K562 (cell line): ENCODE results near the gene BNIP2. TPM values are rescaled to one million over a fixed set of nuclear protein-coding genes. Genes with fewer than 3 reads are reported as not detected.

Experiments used
- ARID1B ChIP-seq: fragments of 450-650 bp; IDR thresholded peaks from 2 replicates; pipeline ENCODE4 v1.6.1; 2016; ENCODE audit warnings: antibody characterized with exemption, mild to moderate bottlenecking, inconsistent platforms
- BCLAF1 ChIP-seq, 2 experiments: fragments of 450-650 bp in 1 of 2; IDR thresholded peaks; 2 replicates each; pipeline ENCODE4 v1.6.1; 2011 to 2017; ENCODE audit warnings: low read depth in 2 of 2, antibody characterized with exemption in 1 of 2, borderline replicate concordance in 1 of 2, low read length in 1 of 2, mild to moderate bottlenecking in 1 of 2, mixed read lengths in 1 of 2; ENCODE audit not compliant: control insufficient read depth in 1 of 2
- ELK1 ChIP-seq: sonication (generic); formaldehyde crosslinking; IDR thresholded peaks from 2 replicates; pipeline ENCODE4 v1.8.1; 2022; ENCODE audit warnings: missing genetic modification reagents
- ETS1 ChIP-seq: conservative IDR thresholded peaks from 2 replicates; pipeline ENCODE4 v1.6.1; 2011; ENCODE audit warnings: low read depth, mild to moderate bottlenecking, low read length; ENCODE audit not compliant: control insufficient read depth
- KAT7 ChIP-seq: sonication (generic); formaldehyde crosslinking; IDR thresholded peaks from 2 replicates; pipeline ENCODE4 v1.8.0; 2022; ENCODE audit warnings: missing genetic modification reagents, mild to moderate bottlenecking, borderline replicate concordance
- MTA1 ChIP-seq: fragments of 450-650 bp; IDR thresholded peaks from 2 replicates; pipeline ENCODE4 v1.6.1; 2017; ENCODE audit warnings: borderline replicate concordance
- PRDM10 ChIP-seq: fragments of 450-650 bp; IDR thresholded peaks from 2 replicates; pipeline ENCODE4 v1.6.1; 2018; ENCODE audit not compliant: partially characterized antibody
- ZNF175 ChIP-seq: fragments of 200-800 bp; sonication (Bioruptor generic); IDR thresholded peaks from 2 replicates; pipeline ENCODE4 v1.6.1; 2016; ENCODE audit warnings: low read depth, mild to moderate bottlenecking, missing genetic modification characterization, missing compliant biosample characterization
- ZNF431 ChIP-seq: sonication (generic); formaldehyde crosslinking; IDR thresholded peaks from 2 replicates; pipeline ENCODE4 v1.8.0; 2022; ENCODE audit warnings: mild to moderate bottlenecking, missing genetic modification reagents
- ZNF583 ChIP-seq: fragments of 250-450 bp; sonication (Bioruptor Pico); IDR thresholded peaks from 2 replicates; pipeline ENCODE4 v1.4.0; 2020
- polyA plus RNA-seq, 8 experiments: library from polyadenylated mRNA; depleted of rRNA in 4 of 8; stranded (reverse) in 5 of 8; unstranded in 3 of 8; fragments of >200 nt; fragmentation: Nextera tagmentation in 2 of 8; fragmentation: Illumina TruSeq in 1 of 8; extraction: Ambion mirVana in 2 of 8; extraction: Trizol in 1 of 8; gene quantifications; 2 replicates each; pipeline versions ENCODE4 v1.2.1 to v1.2.3, GENCODE V29; 2011 to 2014; ENCODE audit warnings: inconsistent platforms in 1 of 8, missing spikeins in 1 of 8
- total RNA-seq, 7 experiments: library from RNA; depleted of rRNA in 6 of 7; stranded (reverse); fragments of >200 nt in 6 of 7; fragmentation: Illumina TruSeq in 2 of 7; extraction: Trizol in 2 of 7; gene quantifications; 2 replicates each; pipeline versions ENCODE4 v1.2.1 to v1.2.3, GENCODE V29; 2011 to 2021; ENCODE audit warnings: low replicate concordance in 1 of 7

The BNIP2 gene
- total and polyA plus RNA-seq, 9 of the 15 experiments (the other 6 are each of a cell fraction or from before 2014, with no cell fraction given) = 19.6 to 88.0 (median 52.5) TPM

GRCh38 chr15:59689626-59690236 is 611 bp upstream of the BNIP2 start (continued):
- no peak for TF ChIP-seq BCLAF1 (IDR thresholded peaks at IDR 0.05; ENCODE audit: borderline replicate concordance in 1 of 2, control insufficient read depth in 1 of 2, low read depth in 2 of 2, low read length in 1 of 2)
- no peak for TF ChIP-seq KAT7 (CRISPR knock-in tag)
- TF ChIP-seq ETS1 = no peak
- peak; percentile 60; the same call in 1 of the 2 replicates for TF ChIP-seq ZNF175 (CRISPR knock-in tag)
- no peak for TF ChIP-seq MTA1
- peak; percentile 9 for TF ChIP-seq PRDM10
- TF ChIP-seq ZNF431 (CRISPR knock-in tag) = no peak
- TF ChIP-seq ZNF583 (CRISPR knock-in tag) = no peak
- no peak for TF ChIP-seq ELK1 (CRISPR knock-in tag)
- TF ChIP-seq ARID1B = peak; percentile 54
